RWPE2 (cell line): ENCODE measurements around the gene BMP7.

Experiments
- ATAC-seq: fragments of 200-7000 bp; cut with Tn5 transposase; 3 replicates; pipeline ENCODE4 v1.9.1; 2021; ENCODE audit warnings: low read depth
- DNase-seq: peaks from one replicate; pipeline ENCODE4 v3.0.0-alpha.2; 2020; ENCODE audit warnings: low spot score
- H3K27ac ChIP-seq: fragments of 450-650 bp; 2 replicates; pipeline ENCODE4 v1.5.1; 2017; ENCODE audit warnings: mild to moderate bottlenecking; ENCODE audit not compliant: poor library complexity, severe bottlenecking
- H3K27me3 ChIP-seq: fragments of 250-450 bp; sonication (Bioruptor Pico); 2 replicates; pipeline ENCODE4 v1.5.1; 2021; ENCODE audit warnings: mild to moderate bottlenecking, moderate library complexity; ENCODE audit not compliant: insufficient read depth, poor library complexity, severe bottlenecking
- H3K36me3 ChIP-seq: fragments of 250-450 bp; sonication (Bioruptor Pico); 2 replicates; pipeline ENCODE4 v1.5.1; 2020; ENCODE audit warnings: low read depth, mild to moderate bottlenecking, moderate library complexity
- H3K4me1 ChIP-seq: fragments of 250-450 bp; sonication (Bioruptor Pico); 2 replicates; pipeline ENCODE4 v1.5.1; 2021; ENCODE audit warnings: mild to moderate bottlenecking, moderate library complexity; ENCODE audit not compliant: insufficient read depth, poor library complexity, severe bottlenecking
- H3K4me3 ChIP-seq: fragments of 250-450 bp; sonication (Bioruptor Pico); 2 replicates; pipeline ENCODE4 v1.5.1; 2021; ENCODE audit warnings: mild to moderate bottlenecking, moderate library complexity; ENCODE audit not compliant: severe bottlenecking
- H3K9me3 ChIP-seq: fragments of 250-450 bp; sonication (Bioruptor Pico); 2 replicates; pipeline ENCODE4 v1.5.1; 2021; ENCODE audit warnings: mild to moderate bottlenecking, moderate library complexity; ENCODE audit not compliant: severe bottlenecking
- CTCF ChIP-seq: fragments of 450-650 bp; IDR thresholded peaks from one replicate; pipeline ENCODE4 v1.5.1; 2017; ENCODE audit warnings: mild to moderate bottlenecking, moderate library complexity; ENCODE audit not compliant: poor library complexity, severe bottlenecking

The BMP7 gene

GRCh38 chr20:57124800-57125517 is 141.5 kb downstream of the BMP7 start:
- no peak overlapping the region for H3K27ac ChIP-seq
- TF ChIP-seq CTCF = no peak
- DNase-seq (no peak), ATAC-seq (no peak)
- H3K4me1 ChIP-seq = no peaks in the 10 kb centered on the region
- peaks cover 31% of the 10 kb centered on the region for H3K27me3 ChIP-seq
- H3K4me3 ChIP-seq = no peak overlapping the region
- H3K9me3 ChIP-seq = no peaks in the 10 kb centered on the region
- H3K36me3 ChIP-seq = no peaks in the 10 kb centered on the region

DNA sequence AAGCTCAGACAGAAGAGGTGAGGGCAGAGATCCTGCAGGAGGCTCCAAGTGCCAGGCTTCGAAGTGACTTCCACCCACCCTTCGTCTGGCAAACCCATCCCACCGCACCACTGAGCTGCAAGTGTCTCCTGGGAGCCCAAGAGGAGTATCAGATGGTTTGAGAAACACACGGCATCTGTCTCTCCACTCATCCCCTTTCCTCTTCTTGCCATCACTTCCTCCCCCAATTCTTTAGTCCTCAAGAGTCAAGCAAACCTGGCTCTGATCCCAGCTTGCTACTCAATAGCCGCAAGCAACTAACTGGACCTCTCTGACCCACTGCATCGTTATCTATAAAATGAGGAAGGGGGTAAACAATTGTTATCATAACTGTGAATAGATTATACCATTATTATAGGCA is 142.1 kb downstream of the BMP7 start:
- no peak for TF ChIP-seq CTCF
- Histone ChIP-seq H3K9me3 (no peaks in the 10 kb centered on the region), H3K36me3 (no peaks in the 10 kb centered on the region), H3K27me3 (peaks cover 31% of the 10 kb centered on the region), H3K27ac (no peak overlapping the region), H3K4me1 (no peaks in the 10 kb centered on the region), H3K4me3 (no peak overlapping the region)
- no peak for DNase-seq
- ATAC-seq = no peak

- Histone ChIP-seq H3K4me3 (no peak overlapping the region), H3K27ac (no peak overlapping the region), H3K36me3 (no peaks in the 10 kb centered on the region), H3K9me3 (no peaks in the 10 kb centered on the region), H3K27me3 (peaks cover 31% of the 10 kb centered on the region), H3K4me1 (no peaks in the 10 kb centered on the region)
- no peak for DNase-seq
- no peak for TF ChIP-seq CTCF
- no peak for ATAC-seq
Measured at GRCh38 chr20:57123504-57123903, 142.9 kb downstream of the BMP7 start.

GRCh38 chr20:57122536-57123489 is 143.6 kb downstream of the BMP7 start:
- no peak for ATAC-seq
- H3K4me3 ChIP-seq = no peak overlapping the region
- H3K27ac ChIP-seq = no peak overlapping the region
- H3K9me3 ChIP-seq = no peaks in the 10 kb centered on the region
- H3K4me1 ChIP-seq = no peaks in the 10 kb centered on the region
- peaks cover 26% of the 10 kb centered on the region for H3K27me3 ChIP-seq
- TF ChIP-seq CTCF = no peak
- H3K36me3 ChIP-seq = no peaks in the 10 kb centered on the region
- DNase-seq = no peak

DNA sequence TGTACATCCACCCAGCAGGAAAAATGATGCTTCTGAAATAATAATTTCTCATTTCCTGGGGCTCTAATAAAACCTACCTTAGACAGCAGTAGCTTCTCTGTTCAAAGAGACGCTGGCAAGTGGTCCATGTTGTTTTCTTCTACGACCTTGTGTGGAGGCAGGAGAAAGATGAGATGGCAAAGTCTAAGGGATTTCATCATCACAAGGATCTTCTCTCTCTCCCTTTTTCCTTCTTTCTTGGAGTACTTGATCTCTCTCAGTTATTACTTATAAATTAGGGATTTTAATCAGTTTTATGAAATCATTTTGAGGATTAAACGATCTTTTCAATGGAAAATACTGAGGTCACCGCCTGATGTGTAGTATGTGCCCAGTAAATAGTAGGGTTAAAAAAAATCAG is 147.5 kb downstream of the BMP7 start:
- ATAC-seq (no peak), DNase-seq (no peak)
- Histone ChIP-seq H3K4me3 (no peak overlapping the region), H3K4me1 (no peaks in the 10 kb centered on the region), H3K27me3 (peaks cover 21% of the 10 kb centered on the region), H3K36me3 (no peaks in the 10 kb centered on the region), H3K9me3 (no peaks in the 10 kb centered on the region), H3K27ac (no peak overlapping the region)
- no peak for TF ChIP-seq CTCF
